ENCODE measurements around the gene LRMDA. TPM values are rescaled to one million over a fixed set of nuclear protein-coding genes. Genes with fewer than 3 reads are reported as not detected.
A peak's percentile ranks its signal among the peaks of the same experiment; 100 is the strongest.

LRMDA gene
- total RNA-seq, 1 experiment from 2014 or later, result 20.3 TPM

GRCh38 chr10:75400771-75401568 lies 30.5 kb upstream of the LRMDA start:
- in situ Hi-C loops (cut with HindIII; ENCODE audit: low pct_unique_long_range_greater_than_20kb, low sequenced_read_pairs), result no loop called here
- DNase-seq (ENCODE audit: low read depth), result no peak

- DNase-seq (ENCODE audit: low read depth), result peak; percentile 98
- in situ Hi-C loops (cut with HindIII; ENCODE audit: low pct_unique_long_range_greater_than_20kb, low sequenced_read_pairs), result no loop called here
Measured at GRCh38 chr10:75401569-75402485, 29.6 kb upstream of the LRMDA start, which contains the start of gene ZNF503. Gene ZNF503, minus strand, starts transcription at chr10:75401764. Its CDS starts 345 bp downstream, at chr10:75401419.

- in situ Hi-C loops (cut with HindIII; ENCODE audit: low pct_unique_long_range_greater_than_20kb, low sequenced_read_pairs), result no loop called here
- peak; percentile 88 for DNase-seq (ENCODE audit: low read depth)
Measured at GRCh38 chr10:75402486-75403143, 28.8 kb upstream of the LRMDA start.

GRCh38 chr10:75403144-75403938 lies 28.1 kb upstream of the LRMDA start:
- in situ Hi-C loops (cut with HindIII; ENCODE audit: low pct_unique_long_range_greater_than_20kb, low sequenced_read_pairs), result no loop called here
- DNase-seq (ENCODE audit: low read depth), result peak; percentile 64

- in situ Hi-C loops (cut with HindIII; ENCODE audit: low pct_unique_long_range_greater_than_20kb, low sequenced_read_pairs), result no loop called here
- no peak for DNase-seq (ENCODE audit: low read depth)
Measured at GRCh38 chr10:75403939-75404814, 27.2 kb upstream of the LRMDA start.

- DNase-seq (ENCODE audit: low read depth), result no peak
- in situ Hi-C loops (cut with HindIII; ENCODE audit: low pct_unique_long_range_greater_than_20kb, low sequenced_read_pairs), result no loop called here
Measured at GRCh38 chr10:75404815-75405597, 26.4 kb upstream of the LRMDA start.

GRCh38 chr10:75405598-75406461 lies 25.6 kb upstream of the LRMDA start:
- no peak for DNase-seq (ENCODE audit: low read depth)
- in situ Hi-C loops (cut with HindIII; ENCODE audit: low pct_unique_long_range_greater_than_20kb, low sequenced_read_pairs), result no loop called here

GRCh38 chr10:75406462-75407223 lies 24.8 kb upstream of the LRMDA start:
- in situ Hi-C loops (cut with HindIII; ENCODE audit: low pct_unique_long_range_greater_than_20kb, low sequenced_read_pairs), result no loop called here
- DNase-seq (ENCODE audit: low read depth), result no peak

- no peak for DNase-seq (ENCODE audit: low read depth)
- in situ Hi-C loops (cut with HindIII; ENCODE audit: low pct_unique_long_range_greater_than_20kb, low sequenced_read_pairs), result no loop called here
Measured at GRCh38 chr10:75407224-75407712, 24.2 kb upstream of the LRMDA start.

GRCh38 chr10:75407713-75408508 lies 23.5 kb upstream of the LRMDA start:
- no peak for DNase-seq (ENCODE audit: low read depth)
- in situ Hi-C loops (cut with HindIII; ENCODE audit: low pct_unique_long_range_greater_than_20kb, low sequenced_read_pairs), result no loop called here

- DNase-seq (ENCODE audit: low read depth), result no peak
- in situ Hi-C loops (cut with HindIII; ENCODE audit: low pct_unique_long_range_greater_than_20kb, low sequenced_read_pairs), result no loop called here
Measured at GRCh38 chr10:75408509-75408875, 22.9 kb upstream of the LRMDA start.

GRCh38 chr10:75408911-75409885 lies 22.2 kb upstream of the LRMDA start:
- in situ Hi-C loops (cut with HindIII; ENCODE audit: low pct_unique_long_range_greater_than_20kb, low sequenced_read_pairs), result no loop called here

More at GRCh38 chr10:75408911-75409885, 22.2 kb upstream of the LRMDA start:
- DNase-seq (ENCODE audit: low read depth), result peak; percentile 69
